ENCODE data around the gene RELN. TPM values are rescaled to one million over a fixed set of nuclear protein-coding genes. Genes with fewer than 3 reads are reported as not detected.

Gene RELN
- total and polyA plus RNA-seq, 9 of the 15 experiments (the other 6 are each of a cell fraction or from before 2014, with no cell fraction given), result 12.9 to 43.2 (median 18.1) TPM

DNA sequence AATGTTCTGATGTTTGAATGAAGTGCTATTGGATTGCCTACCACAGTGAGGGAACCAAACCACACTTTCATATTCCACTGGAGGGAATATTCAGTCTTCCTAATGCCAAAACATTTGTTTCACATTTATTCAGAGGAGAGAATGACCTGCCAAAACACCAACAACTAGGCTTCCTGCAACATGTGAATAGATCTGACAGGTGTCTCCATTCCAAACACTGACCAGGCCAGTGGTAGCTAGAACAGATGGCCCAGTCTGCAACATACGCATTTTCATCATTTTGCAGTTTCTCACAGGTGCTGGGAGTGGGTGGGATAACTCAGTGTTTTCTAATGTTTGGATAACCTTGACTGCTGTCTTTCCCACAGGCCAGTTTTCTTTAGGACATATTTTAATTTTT is 110.0 kb downstream of the RELN start (continued):
- no peak for TF ChIP-seq CCAR2 (IDR thresholded peaks at IDR 0.05; ENCODE audit: low read depth, low read length)
- no peak for TF ChIP-seq ZNF75A (CRISPR knock-in tag; IDR thresholded peaks at IDR 0.05)
- TF ChIP-seq, protein P1, sequence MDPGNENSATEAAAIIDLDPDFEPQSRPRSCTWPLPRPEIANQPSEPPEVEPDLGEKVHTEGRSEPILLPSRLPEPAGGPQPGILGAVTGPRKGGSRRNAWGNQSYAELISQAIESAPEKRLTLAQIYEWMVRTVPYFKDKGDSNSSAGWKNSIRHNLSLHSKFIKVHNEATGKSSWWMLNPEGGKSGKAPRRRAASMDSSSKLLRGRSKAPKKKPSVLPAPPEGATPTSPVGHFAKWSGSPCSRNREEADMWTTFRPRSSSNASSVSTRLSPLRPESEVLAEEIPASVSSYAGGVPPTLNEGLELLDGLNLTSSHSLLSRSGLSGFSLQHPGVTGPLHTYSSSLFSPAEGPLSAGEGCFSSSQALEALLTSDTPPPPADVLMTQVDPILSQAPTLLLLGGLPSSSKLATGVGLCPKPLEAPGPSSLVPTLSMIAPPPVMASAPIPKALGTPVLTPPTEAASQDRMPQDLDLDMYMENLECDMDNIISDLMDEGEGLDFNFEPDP (CRISPR knock-in tag; IDR thresholded peaks at IDR 0.05), result no peak
- no peak for TF ChIP-seq POLR2AphosphoS2 (IDR thresholded peaks at IDR 0.05; ENCODE audit: low read length)
- TF ChIP-seq GTF2F1 (IDR thresholded peaks at IDR 0.05; ENCODE audit: low read depth, low read length), result no peak
- no peak for TF ChIP-seq ZFX (CRISPR knock-in tag; IDR thresholded peaks at IDR 0.05)
- TF ChIP-seq NCOA6 (IDR thresholded peaks at IDR 0.05), result no peak

DNA sequence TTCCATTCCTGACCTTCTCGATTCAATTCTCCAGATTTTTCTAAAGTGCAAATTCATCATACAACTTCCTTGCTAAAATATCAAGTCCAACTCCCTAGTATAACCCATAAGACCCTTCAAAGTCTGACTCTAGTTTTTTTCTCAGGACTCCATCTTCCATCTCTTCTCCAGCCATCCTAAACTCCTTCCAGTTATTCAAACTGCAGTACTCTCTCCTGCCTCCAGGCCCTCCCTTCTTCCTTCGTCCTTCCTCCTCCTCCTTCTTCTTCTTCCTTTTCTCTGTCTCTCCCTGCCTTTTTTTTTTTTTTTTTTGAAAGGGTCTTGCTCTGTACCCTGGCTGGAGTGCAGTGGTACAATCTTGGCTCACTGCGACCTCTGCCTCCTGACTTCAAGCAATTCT is 111.9 kb downstream of the RELN start:
- intact Hi-C loops (cut with micrococcal nuclease), result no loop called here
- no TSS peak for BruUV-seq (replicated peaks)

More for the DNA sequence above, 111.9 kb downstream of the RELN start:
- Histone ChIP-seq H3K4me2 (ENCODE audit: insufficient read depth, low read length) (no peak overlapping the region), H2AFZ (ENCODE audit: low read depth, low read length) (no peak overlapping the region), H3K27ac (ENCODE audit: extremely low read depth, low read depth, low read length) (no peak overlapping the region), H3K4me3 (no peak overlapping the region), H3K9me3 (replicated peaks; ENCODE audit: control insufficient read depth, insufficient read depth, low read depth, low read length) (no peaks in the 10 kb centered on the region), H3K36me3 (ENCODE audit: control insufficient read depth, insufficient read depth, low read length) (no peaks in the 10 kb centered on the region), H3K79me2 (ENCODE audit: control insufficient read depth, insufficient read depth, low read length) (peaks cover 4% of the 10 kb centered on the region; the same call in 1 of the 3 replicates), H3K4me1 (replicated peaks in 1 of 2; ENCODE audit: control insufficient read depth in 2 of 2, insufficient read depth in 2 of 2, low read length in 2 of 2) (no peaks in the 10 kb centered on the region), H3K27me3 (ENCODE audit: control insufficient read depth in 2 of 2, insufficient read depth in 2 of 2, low read length in 2 of 2) (no peaks in the 10 kb centered on the region), H3K9ac (ENCODE audit: insufficient read depth in 1 of 2, low read depth in 2 of 2, low read length in 2 of 2) (no peak overlapping the region), H3K9me1 (ENCODE audit: control insufficient read depth, insufficient read depth, low read length) (no peaks in the 10 kb centered on the region), H4K20me1 (replicated peaks; ENCODE audit: control insufficient read depth, insufficient read depth, low read length) (no peaks in the 10 kb centered on the region)
- ChIA-PET POLR2A (interaction anchor here (0.6 to 1.6 kb wide), 2 partner anchors 10 to 116 kb away, joined by 3 to 10 read pairs; no protein-coding TSS in a partner anchor), CTCF (ENCODE audit: low intra/inter-chr PET ratio) (no interaction called here)
- 47% methylated on average over 3 of the region's 3 CpGs for WGBS (ENCODE audit: insufficient coverage, low coverage, missing lambda C conversion rate)
- FAIRE-seq, result no peak
- no peak for TF ChIP-seq GABPB2 (CRISPR knock-in tag; conservative IDR thresholded peaks at IDR 0.05)
- TF ChIP-seq, protein P2, sequence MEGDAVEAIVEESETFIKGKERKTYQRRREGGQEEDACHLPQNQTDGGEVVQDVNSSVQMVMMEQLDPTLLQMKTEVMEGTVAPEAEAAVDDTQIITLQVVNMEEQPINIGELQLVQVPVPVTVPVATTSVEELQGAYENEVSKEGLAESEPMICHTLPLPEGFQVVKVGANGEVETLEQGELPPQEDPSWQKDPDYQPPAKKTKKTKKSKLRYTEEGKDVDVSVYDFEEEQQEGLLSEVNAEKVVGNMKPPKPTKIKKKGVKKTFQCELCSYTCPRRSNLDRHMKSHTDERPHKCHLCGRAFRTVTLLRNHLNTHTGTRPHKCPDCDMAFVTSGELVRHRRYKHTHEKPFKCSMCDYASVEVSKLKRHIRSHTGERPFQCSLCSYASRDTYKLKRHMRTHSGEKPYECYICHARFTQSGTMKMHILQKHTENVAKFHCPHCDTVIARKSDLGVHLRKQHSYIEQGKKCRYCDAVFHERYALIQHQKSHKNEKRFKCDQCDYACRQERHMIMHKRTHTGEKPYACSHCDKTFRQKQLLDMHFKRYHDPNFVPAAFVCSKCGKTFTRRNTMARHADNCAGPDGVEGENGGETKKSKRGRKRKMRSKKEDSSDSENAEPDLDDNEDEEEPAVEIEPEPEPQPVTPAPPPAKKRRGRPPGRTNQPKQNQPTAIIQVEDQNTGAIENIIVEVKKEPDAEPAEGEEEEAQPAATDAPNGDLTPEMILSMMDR (IDR thresholded peaks at IDR 0.05 in 2 of 3, conservative IDR thresholded peaks at IDR 0.05 in 1 of 3; ENCODE audit: insufficient read depth in 2 of 3, low read depth in 1 of 3, low read length in 3 of 3), result peak in 1 of 3 experiments; percentile 31; a peak in 1 of 6 replicates
- in situ Hi-C loops (cut with MboI), result no loop called here
- peak; percentile 75 for ATAC-seq
- DNase-seq (ENCODE audit: extremely low read depth in 1 of 4, low spot score in 3 of 4), result no peak
